Duodenal mucosa (tissue), 2 donors: ENCODE measurements around the gene KCND2.

Experiments used
- H3K27ac ChIP-seq: one replicate; pipeline ENCODE4 v1.7.0; 2013; ENCODE audit warnings: low read depth, low read length
- H3K27me3 ChIP-seq, 2 donors: one replicate each; pipeline ENCODE4 v1.7.0; 2013; ENCODE audit warnings: low read length in 2 of 2, control low read depth in 1 of 2; ENCODE audit not compliant: insufficient read depth in 2 of 2, control insufficient read depth in 1 of 2
- H3K36me3 ChIP-seq, 2 donors: one replicate each; pipeline ENCODE4 v1.7.0; 2013; ENCODE audit warnings: low read length in 2 of 2, control low read depth in 1 of 2; ENCODE audit not compliant: insufficient read depth in 2 of 2, control insufficient read depth in 1 of 2
- H3K4me1 ChIP-seq, 2 donors: one replicate each; pipeline ENCODE4 v1.7.0; 2013; ENCODE audit warnings: low read length in 2 of 2, control low read depth in 1 of 2; ENCODE audit not compliant: insufficient read depth in 2 of 2, control insufficient read depth in 1 of 2
- H3K4me3 ChIP-seq, 2 donors: one replicate each; pipeline ENCODE4 v1.7.0; 2013; ENCODE audit warnings: low read length in 2 of 2, low read depth in 1 of 2
- H3K9ac ChIP-seq, 2 donors: one replicate each; pipeline ENCODE4 v1.7.0; 2013; ENCODE audit warnings: low read length in 2 of 2, low read depth in 1 of 2
- H3K9me3 ChIP-seq, 2 donors: one replicate each; pipeline ENCODE4 v1.7.0; 2013; ENCODE audit warnings: low read length in 2 of 2, control low read depth in 1 of 2; ENCODE audit not compliant: control insufficient read depth in 1 of 2

The KCND2 gene

DNA sequence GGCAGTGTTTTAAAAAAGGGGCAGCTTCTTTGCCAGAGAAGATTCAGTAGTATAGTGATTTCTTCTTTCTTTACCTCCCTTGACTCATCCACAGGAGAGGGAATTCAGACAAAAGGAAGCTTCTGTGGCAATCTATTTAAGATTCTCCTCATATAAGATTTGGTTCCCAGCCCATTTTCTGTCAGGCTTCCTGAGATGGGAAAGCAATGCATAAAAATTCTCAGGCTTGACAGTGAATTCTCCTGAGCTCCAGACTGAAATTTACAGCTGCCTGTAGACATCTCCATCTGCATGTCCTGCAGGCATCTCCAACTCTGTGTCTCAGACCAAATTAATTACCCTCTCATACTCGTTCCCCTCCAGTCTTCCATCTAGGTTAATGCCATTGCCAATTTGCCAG, 512.1 kb downstream of the KCND2 start:
- Histone ChIP-seq H3K9ac (no peak overlapping the region), H3K27me3 (no peaks in the 10 kb centered on the region), H3K27ac (no peak overlapping the region), H3K9me3 (no peaks in the 10 kb centered on the region), H3K36me3 (peaks cover 0 to 3% of the 10 kb centered on the region in 2 donors), H3K4me1 (no peaks in the 10 kb centered on the region), H3K4me3 (no peak overlapping the region)

DNA sequence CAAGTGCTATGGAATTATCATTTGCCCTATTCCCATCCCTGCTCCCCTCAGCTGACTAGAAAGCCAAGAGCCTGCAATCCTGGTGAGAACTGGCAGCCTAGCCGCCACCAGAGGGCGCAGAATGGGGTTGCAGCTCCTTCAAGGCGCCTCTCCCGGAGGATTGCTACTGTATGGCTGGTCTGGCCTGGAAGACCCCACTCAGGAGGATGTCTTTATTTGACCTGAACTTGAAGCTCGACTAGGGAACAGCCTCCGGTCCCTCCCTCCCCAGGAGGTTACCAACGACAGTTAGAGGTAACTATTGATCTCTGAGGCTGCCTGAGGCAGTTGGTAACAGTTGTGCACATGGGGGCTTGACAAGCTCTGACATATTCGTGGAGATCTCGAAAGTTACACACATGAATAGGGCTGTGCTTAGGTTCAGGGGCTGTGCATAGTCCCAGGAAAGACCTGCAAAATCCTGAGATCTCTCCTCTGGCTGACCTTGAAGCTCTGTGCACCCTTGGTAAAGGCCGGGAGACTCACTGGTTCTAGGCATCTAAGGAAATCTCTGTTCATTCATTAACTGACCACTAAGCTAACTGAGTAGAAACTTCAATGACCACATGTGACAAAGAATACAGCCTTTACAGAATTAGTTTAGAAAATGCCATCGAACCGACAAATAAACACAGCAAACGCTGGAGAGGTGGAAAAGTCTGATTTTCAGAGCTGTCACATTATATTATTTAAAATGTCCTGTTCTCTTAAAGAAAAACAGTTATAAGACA, 519.3 kb downstream of the KCND2 start:
- Histone ChIP-seq H3K9ac (no peak overlapping the region), H3K36me3 (peaks cover 0 to 3% of the 10 kb centered on the region in 2 donors), H3K4me1 (no peaks in the 10 kb centered on the region), H3K4me3 (no peak overlapping the region), H3K27ac (no peak overlapping the region), H3K9me3 (no peaks in the 10 kb centered on the region), H3K27me3 (no peaks in the 10 kb centered on the region)

DNA sequence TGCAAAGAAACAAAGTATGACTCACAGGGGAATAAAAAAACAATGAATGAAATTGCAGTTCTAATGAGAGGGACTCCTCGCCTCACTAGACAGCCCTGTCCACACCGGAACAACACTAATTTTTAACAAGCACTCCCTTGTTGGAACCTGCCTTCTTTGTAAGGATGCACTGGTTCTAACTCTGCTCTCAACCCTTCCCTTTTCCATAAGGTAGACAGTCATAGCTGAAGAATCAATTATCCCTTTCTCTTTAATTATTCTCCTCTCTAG, 519.8 kb downstream of the KCND2 start:
- Histone ChIP-seq H3K27me3 (no peaks in the 10 kb centered on the region), H3K4me3 (no peak overlapping the region), H3K27ac (no peak overlapping the region), H3K9ac (no peak overlapping the region), H3K4me1 (no peaks in the 10 kb centered on the region), H3K9me3 (no peaks in the 10 kb centered on the region), H3K36me3 (peaks cover 0 to 3% of the 10 kb centered on the region in 2 donors)

DNA sequence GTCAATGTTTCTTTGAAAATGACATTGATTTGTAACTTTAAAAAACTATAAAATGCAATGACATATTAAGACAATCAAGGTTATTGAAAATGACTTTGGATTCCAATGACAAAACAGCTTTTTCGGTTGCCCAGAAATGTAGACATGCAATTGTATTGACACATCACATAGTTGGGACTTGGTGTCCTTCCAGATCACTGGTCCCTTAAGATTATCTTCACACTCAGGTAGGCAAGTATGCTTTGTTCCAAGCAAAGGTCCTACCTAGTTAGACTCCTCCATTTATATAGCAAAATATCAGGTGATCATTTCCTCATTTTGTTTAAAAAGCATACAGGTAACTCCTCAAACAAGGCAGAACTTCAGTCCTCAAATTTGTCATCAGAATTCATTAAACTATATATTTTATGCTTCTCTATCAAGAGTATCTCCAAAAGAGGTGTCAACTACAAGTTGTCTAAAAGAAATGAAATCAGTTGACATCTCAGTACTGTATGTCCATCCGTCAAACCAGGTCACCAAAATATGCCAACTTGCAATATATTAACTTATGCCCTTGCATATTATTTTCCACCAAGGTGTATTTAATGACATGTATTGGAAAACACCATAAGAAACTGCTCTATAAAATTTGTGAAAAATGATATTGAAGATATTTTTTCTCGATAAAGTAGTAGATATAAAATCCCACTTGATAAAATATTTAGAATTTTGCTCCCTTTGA, 520.4 kb downstream of the KCND2 start:
- no peak overlapping the region for H3K4me3 ChIP-seq

DNA sequence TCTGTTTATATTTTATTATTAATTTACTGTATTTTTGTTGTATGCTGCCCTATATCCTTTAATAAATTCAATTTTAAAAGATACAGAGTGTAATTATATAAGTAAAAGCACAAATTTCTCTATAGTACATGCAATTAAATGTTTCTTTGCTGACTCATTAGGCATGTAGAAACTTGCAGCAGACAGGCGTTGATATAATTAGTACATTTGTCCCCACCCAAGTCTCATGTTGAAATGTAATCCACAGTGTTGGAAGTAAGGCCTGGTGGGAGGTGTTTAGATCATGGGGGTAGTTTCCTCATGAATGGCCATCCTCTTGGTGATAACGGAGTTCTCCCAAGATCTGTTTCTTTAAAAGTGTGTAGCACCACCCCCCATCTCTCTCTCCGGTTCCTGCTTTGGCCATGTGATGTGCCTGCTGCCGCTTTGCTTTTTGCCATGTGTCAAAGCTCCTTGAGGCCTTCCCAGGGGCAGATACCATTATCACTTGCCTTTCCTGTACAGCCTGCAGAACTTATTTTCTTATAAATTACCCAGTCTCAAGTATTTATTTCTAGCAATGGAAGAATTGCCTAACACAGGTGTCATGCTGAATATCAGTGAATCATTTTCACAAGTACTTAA, 521.2 kb downstream of the KCND2 start:
- H3K9me3 ChIP-seq: no peaks in the 10 kb centered on the region
- no peaks in the 10 kb centered on the region for H3K4me1 ChIP-seq
- H3K27me3 ChIP-seq: no peaks in the 10 kb centered on the region
- peaks cover 0 to 3% of the 10 kb centered on the region in 2 donors for H3K36me3 ChIP-seq
- no peak overlapping the region for H3K9ac ChIP-seq
- H3K4me3 ChIP-seq: no peak overlapping the region
- H3K27ac ChIP-seq: no peak overlapping the region

More for the DNA sequence above, 520.4 kb downstream of the KCND2 start:
- Histone ChIP-seq H3K9ac (no peak overlapping the region), H3K27me3 (no peaks in the 10 kb centered on the region), H3K27ac (no peak overlapping the region), H3K4me1 (no peaks in the 10 kb centered on the region), H3K9me3 (no peaks in the 10 kb centered on the region), H3K36me3 (peaks cover 0 to 3% of the 10 kb centered on the region in 2 donors)

DNA sequence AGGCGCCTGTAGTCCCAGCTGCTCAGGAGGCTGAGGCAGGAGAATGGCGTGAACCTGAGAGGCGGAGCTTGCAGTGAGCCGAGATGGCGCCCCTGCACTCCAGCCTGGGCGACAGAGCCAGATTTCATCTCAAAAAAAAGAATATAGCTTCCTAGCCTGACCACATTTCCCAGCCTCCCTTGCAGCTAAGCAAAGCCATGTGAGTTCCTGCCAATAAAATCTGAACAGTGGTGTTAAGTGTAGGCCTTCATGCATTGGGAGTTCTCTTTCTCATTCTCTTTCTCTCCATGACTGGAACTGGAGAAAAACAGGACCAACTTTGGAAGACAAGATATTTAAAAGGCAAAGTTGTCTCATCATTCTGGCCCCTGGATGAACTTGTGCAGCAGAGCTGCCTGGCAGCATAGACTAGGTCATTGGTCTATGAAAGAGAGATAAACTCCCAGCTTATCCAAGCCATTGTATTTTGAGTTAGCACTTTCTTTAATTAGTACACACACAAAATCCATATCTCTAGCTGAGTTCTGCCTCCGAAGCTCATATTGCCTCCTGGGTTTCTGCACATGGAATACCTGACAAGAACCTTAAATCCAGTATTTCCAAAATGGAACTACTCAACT, 524.2 kb downstream of the KCND2 start:
- no peak overlapping the region for H3K27ac ChIP-seq
- H3K9me3 ChIP-seq: no peaks in the 10 kb centered on the region
- H3K27me3 ChIP-seq: no peaks in the 10 kb centered on the region
- no peaks in the 10 kb centered on the region for H3K4me1 ChIP-seq
- H3K36me3 ChIP-seq: no peaks in the 10 kb centered on the region
- no peak overlapping the region for H3K4me3 ChIP-seq
- no peak overlapping the region for H3K9ac ChIP-seq

DNA sequence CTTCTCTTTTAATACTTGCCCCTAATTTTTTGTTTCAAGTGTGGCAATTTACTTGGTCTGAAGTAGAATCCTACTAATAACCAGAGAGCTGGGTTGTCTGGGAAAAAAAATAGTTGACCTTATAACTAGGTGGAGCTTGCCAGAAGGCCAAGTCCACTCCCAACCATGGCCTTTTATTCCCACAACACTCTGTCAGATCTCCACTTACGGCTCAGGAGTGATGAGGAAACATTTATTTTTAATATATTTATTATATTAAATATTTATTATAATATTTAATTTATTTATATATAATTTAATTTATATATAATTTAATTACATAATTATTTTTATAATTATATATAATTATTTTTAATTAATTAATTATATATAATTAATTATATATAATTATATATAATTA, 526.2 kb downstream of the KCND2 start:
- Histone ChIP-seq H3K9me3 (no peaks in the 10 kb centered on the region), H3K27me3 (no peaks in the 10 kb centered on the region), H3K4me1 (no peaks in the 10 kb centered on the region), H3K27ac (no peak overlapping the region), H3K4me3 (no peak overlapping the region), H3K36me3 (no peaks in the 10 kb centered on the region), H3K9ac (no peak overlapping the region)
